Activated T-helper 2 cell treated with anti-CD3 and anti-CD28 coated beads, Interferon-gamma antibody, Interleukin-2, Interleukin-4, amounts not matched to agents 10 μg/mL and 5 μg/mL and 100 μg/mL, durations not matched to agents 14 hours and 24 hours and 36 hours (primary cell): ENCODE results near the gene URI1. TPM values are rescaled to one million over a fixed set of nuclear protein-coding genes. Genes with fewer than 3 reads are reported as not detected.
"Not testable (repeated sequence)": the region's sequence is repeated elsewhere in the genome, so short reads cannot be mapped to it uniquely, and the experiment has no call there.

Experiments
- DNase-seq: peaks from one replicate; pipeline ENCODE4 v3.0.0; 2021; ENCODE audit warnings: low spot score
- H3K27ac Mint-ChIP-seq: one replicate; pipeline ENCODE4 v1.8.0; 2021; ENCODE audit warnings: mixed read lengths
- H3K27me3 Mint-ChIP-seq: one replicate; pipeline ENCODE4 v1.8.0; 2021; ENCODE audit warnings: low read depth, mixed read lengths
- H3K36me3 Mint-ChIP-seq: one replicate; pipeline ENCODE4 v1.8.0; 2021; ENCODE audit warnings: low read depth, mixed read lengths
- H3K4me1 Mint-ChIP-seq: one replicate; pipeline ENCODE4 v1.8.0; 2021; ENCODE audit warnings: low read depth, mixed read lengths
- H3K4me3 Mint-ChIP-seq: one replicate; pipeline ENCODE4 v1.8.0; 2021; ENCODE audit warnings: low read depth, mild to moderate bottlenecking, moderate library complexity, mixed read lengths
- H3K9me3 Mint-ChIP-seq: one replicate; pipeline ENCODE4 v1.8.0; 2021; ENCODE audit warnings: mixed read lengths
- intact Hi-C: fragments of 100-400 bp; cut with micrococcal nuclease; formaldehyde crosslinking; loops from one replicate; pipeline ENCODE4 v1.15.1; 2023
- total RNA-seq: library from RNA; stranded (reverse); gene quantifications from 2 replicates; pipeline ENCODE4 v1.2.3, GENCODE V29; 2022

Gene URI1
- 55.6 and 56.8 TPM in 2 replicates for total RNA-seq

DNA sequence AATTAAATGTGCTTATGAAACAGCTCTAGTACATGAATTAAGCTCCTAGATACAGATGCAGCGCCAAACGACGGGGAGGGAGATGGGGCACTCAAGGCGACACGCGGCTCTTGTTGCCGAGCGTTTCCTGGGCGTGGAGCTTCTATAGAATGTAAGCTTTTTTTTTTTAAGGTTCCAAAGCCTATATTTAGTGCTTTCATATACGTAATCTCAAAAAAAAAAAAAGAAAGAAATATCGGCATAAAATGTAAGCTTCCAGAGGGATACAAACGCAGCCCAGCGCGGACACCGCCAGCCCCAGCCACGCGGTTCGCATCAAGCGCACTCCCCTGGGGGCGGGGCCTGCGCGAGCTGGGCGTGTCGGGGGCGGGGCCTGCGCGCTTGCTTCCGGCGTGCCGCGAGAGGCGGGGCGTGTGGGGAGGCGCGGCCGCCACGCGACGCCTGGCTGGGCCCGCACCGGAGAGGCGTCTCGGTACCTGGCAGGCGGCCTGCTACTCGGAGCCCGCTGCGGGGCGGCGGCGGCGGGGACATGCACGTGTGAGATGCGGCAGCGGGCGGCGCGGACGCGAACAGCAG is at the start of gene URI1:
Gene URI1 (plus strand): TSS at position 412 of the 576 bp plus-strand sequence. CDS start 309 bp downstream, outside the sequence.
- peaks cover 27% of the 10 kb centered on the region for H3K36me3 Mint-ChIP-seq
- H3K27me3 Mint-ChIP-seq, result no peaks in the 10 kb centered on the region
- H3K9me3 Mint-ChIP-seq, result peaks cover 12% of the 10 kb centered on the region
- peak within 1 kb of the TSS; percentile 88 for H3K27ac Mint-ChIP-seq
- H3K4me1 Mint-ChIP-seq, result peaks cover 38% of the 10 kb centered on the region
- intact Hi-C loops, result loop anchor here (1.0 to 10.0 kb wide), 4 partner anchors 98 to 337 kb away; partner anchors contain the start of genes C19orf12, PLEKHF1 and POP4
- peak; percentile 90 for DNase-seq
- H3K4me3 Mint-ChIP-seq, result peak within 1 kb of the TSS; percentile 90

GRCh38 chr19:29893606-29894284 is 48.3 kb upstream of the URI1 start:
- no peak overlapping the region for H3K27ac Mint-ChIP-seq
- no peaks in the 10 kb centered on the region for H3K4me1 Mint-ChIP-seq
- no peaks in the 10 kb centered on the region for H3K36me3 Mint-ChIP-seq
- intact Hi-C loops, result no loop called here
- H3K9me3 Mint-ChIP-seq, result no peaks in the 10 kb centered on the region
- DNase-seq, result no peak
- no peak overlapping the region for H3K4me3 Mint-ChIP-seq
- H3K27me3 Mint-ChIP-seq, result peaks cover 2% of the 10 kb centered on the region

DNA sequence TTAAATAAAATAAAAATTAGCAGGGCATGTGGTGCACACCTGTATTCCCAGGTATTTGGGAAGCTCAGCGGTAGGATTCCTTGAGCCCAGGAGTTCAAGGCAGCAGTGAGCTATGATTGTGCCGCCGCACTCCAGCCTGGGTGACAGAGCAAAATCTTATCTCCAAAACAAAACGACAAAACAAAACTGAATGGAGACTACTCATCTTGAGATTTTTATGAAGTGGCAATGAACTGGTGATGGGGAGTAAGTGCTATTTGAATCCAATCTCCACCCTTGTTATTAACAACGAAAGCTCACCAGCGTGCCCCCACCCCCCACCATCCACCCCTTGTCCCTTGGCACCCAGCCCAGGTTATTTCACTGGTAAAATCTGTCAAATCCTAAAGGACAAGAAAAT is 45.2 kb upstream of the URI1 start:
- H3K36me3 Mint-ChIP-seq, result no peaks in the 10 kb centered on the region
- H3K9me3 Mint-ChIP-seq, result no peaks in the 10 kb centered on the region
- peaks cover 2% of the 10 kb centered on the region for H3K27me3 Mint-ChIP-seq
- H3K4me1 Mint-ChIP-seq, result no peaks in the 10 kb centered on the region
- H3K4me3 Mint-ChIP-seq, result no peak overlapping the region
- H3K27ac Mint-ChIP-seq, result no peak overlapping the region
- DNase-seq, result no peak
- intact Hi-C loops, result no loop called here

DNA sequence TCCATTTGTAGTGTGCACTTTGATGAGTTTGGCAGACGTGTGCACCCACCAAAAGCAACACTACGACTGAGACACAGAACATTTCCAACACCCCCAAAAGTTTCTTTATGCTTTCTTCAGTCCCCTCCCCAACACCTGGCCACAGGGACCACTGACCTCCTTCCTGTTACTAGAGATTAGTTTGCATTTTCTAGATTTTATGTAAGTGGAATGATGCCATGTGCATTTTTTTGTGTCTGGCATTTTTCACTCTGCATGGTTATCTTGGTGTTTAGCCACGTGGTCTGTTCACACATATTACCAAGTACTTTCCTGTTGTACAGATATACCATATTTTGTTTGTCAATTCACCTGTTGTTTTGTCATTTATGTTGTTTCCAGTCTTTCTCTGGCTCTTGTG is 44.6 kb upstream of the URI1 start:
- intact Hi-C loops, result no loop called here

DNA sequence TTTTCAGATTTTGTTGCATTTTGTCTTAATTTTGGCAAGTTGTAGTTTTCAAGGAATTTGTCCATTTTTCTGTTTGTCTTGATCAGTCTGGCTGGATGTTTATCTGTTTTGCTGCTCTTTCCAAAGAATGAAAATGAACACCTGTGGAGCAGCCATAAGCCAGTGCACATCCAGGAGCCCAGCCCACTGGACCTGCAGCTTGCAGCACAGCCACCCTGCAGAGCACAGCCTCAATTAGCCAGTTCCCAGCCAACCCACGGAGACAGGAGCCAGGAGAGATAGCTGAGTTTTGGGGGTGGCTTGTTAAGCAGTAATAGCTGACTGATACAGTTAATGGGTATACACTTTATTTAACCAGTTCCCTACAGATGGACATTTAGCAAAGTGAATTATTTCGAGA is 38.0 kb upstream of the URI1 start:
- Mint-ChIP-seq H3K27ac (no peak overlapping the region), H3K36me3 (no peaks in the 10 kb centered on the region), H3K9me3 (no peaks in the 10 kb centered on the region), H3K27me3 (no peaks in the 10 kb centered on the region), H3K4me1 (no peaks in the 10 kb centered on the region), H3K4me3 (no peak overlapping the region)
- DNase-seq, result no peak
- intact Hi-C loops, result no loop called here

More for the DNA sequence above, 44.6 kb upstream of the URI1 start:
- Mint-ChIP-seq H3K27ac (no peak overlapping the region), H3K4me3 (no peak overlapping the region), H3K9me3 (no peaks in the 10 kb centered on the region), H3K27me3 (peaks cover 2% of the 10 kb centered on the region), H3K4me1 (no peaks in the 10 kb centered on the region), H3K36me3 (no peaks in the 10 kb centered on the region)
- DNase-seq, result no peak

DNA sequence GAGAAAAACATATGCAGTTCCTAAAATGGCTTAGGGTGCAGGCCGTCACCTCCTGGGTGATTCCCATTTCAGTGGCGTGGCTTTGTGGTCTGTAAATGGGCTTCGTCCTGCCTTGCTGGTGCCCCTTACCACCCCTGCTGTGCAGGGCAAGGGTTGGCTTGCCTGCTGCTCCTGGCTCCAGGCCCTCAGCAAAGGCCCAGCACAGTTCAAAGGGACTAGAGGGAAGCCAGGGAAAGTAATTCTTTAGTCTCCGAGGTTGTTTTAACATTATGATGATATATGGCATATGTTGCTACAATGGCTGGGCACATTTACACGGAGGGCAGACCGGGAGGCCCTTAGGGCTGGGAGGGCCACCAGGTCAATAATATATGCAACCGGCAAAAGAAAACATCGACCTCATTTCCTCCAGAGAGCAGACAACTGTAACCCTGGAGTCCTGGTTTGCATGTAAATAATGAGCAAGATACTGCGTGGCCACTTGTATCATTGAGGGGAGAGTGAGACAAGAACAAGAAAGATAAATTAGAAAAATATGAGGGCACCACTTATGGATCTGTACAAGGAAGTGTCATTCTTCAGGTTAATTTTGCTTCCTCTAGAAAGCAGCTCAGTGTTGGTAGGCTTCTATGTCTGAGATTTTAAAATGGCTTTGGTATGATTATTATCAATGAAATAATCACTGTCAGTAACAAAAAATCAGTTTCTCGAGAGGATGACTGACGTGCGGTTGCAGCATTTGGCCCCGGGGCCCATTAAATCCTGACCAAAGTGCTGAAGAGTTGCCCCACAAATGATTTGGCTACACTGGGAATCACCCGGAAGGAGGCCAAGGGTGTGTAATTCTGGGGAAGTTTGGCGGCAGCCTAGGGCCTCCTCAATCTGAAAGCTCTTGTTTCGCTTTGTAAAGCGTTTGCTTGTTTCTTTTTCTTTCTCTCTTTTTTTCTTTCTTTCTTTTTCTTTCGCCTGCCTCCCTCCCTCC is 32.8 kb upstream of the URI1 start:
- H3K27me3 Mint-ChIP-seq, result no peaks in the 10 kb centered on the region
- no peak overlapping the region for H3K4me3 Mint-ChIP-seq
- no peak for DNase-seq
- intact Hi-C loops, result no loop called here
- H3K9me3 Mint-ChIP-seq, result no peaks in the 10 kb centered on the region
- no peaks in the 10 kb centered on the region for H3K36me3 Mint-ChIP-seq
- no peaks in the 10 kb centered on the region for H3K4me1 Mint-ChIP-seq
- no peak overlapping the region for H3K27ac Mint-ChIP-seq

GRCh38 chr19:29914933-29915332 is 27.1 kb upstream of the URI1 start:
- Mint-ChIP-seq H3K4me1 (no peaks in the 10 kb centered on the region), H3K27ac (no peak overlapping the region), H3K27me3 (no peaks in the 10 kb centered on the region), H3K4me3 (no peak overlapping the region), H3K9me3 (no peaks in the 10 kb centered on the region), H3K36me3 (no peaks in the 10 kb centered on the region)
- no peak for DNase-seq
- intact Hi-C loops, result no loop called here

- H3K9me3 Mint-ChIP-seq, H3K27me3 Mint-ChIP-seq, DNase-seq, H3K4me3 Mint-ChIP-seq, H3K27ac Mint-ChIP-seq, H3K4me1 Mint-ChIP-seq, H3K36me3 Mint-ChIP-seq, intact Hi-C loops: not testable (repeated sequence)
These were observed 26.2 kb upstream of the URI1 start for GRCh38 chr19:29915832-29916231.

DNA sequence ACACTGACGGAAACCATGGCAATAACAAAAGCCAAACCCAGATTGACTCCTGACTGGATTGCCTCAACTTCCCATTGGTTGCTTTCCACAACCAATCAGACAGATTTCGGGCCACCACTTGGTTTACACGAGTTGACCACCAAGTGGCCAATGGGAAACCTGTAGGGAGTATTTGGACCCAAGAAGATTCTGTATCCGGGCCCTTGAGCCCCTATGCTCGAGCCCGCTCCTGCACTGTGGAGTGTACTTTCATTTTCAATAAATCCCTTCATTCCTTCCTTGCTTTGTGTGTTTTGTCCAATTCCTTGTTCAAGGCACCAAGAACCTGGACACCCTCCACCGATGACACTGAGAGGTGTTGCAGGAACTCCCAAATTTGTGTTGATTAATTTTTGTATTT is 24.1 kb upstream of the URI1 start:
- Mint-ChIP-seq H3K4me1 (no peaks in the 10 kb centered on the region), H3K9me3 (no peaks in the 10 kb centered on the region), H3K4me3 (no peak overlapping the region), H3K36me3 (no peaks in the 10 kb centered on the region), H3K27ac (no peak overlapping the region), H3K27me3 (peaks cover 2% of the 10 kb centered on the region)
- no peak for DNase-seq
- intact Hi-C loops, result no loop called here

DNA sequence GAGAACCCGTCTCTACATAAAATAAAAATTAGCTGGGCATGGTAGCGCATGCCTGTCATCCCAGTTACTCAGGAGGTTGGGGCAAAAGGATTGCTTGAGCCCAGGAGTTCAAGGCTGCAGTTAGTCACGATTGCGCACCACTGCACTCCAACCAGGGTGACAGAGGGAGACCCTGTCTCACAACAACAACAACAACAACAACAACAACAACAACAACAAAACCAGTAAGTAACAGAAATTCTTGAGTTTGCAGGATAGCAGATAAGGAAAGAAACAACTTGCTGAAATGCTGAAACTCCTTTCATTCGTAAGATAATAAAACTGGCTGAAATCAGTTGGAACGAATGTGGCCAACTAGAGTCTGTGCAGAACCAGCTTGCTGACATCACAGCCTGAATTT is 23.1 kb upstream of the URI1 start:
- intact Hi-C loops, result no loop called here
- Mint-ChIP-seq H3K36me3 (no peaks in the 10 kb centered on the region), H3K4me1 (no peaks in the 10 kb centered on the region), H3K27ac (no peak overlapping the region), H3K9me3 (no peaks in the 10 kb centered on the region), H3K4me3 (no peak overlapping the region), H3K27me3 (peaks cover 2% of the 10 kb centered on the region)
- no peak for DNase-seq

DNA sequence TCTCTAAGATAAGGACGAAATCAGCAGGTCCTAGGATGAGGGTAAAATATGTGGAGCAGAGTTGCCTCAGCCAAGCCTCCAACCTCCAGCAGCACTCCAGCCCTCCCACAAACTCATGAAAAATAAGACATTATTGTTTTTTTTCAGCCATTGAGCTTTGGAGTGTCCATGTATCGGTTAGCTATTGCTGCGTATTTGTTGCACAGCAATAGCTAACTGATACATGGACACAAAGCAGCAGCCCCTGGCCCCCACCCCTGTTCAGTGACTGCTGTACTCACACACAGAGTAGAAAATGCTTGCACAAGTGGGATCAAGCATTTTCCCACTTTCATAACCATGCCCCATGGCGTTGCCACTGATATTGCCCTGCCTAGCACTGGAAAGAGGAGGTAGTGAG is 19.1 kb upstream of the URI1 start:
- intact Hi-C loops, result no loop called here
- H3K27ac Mint-ChIP-seq, result no peak overlapping the region
- no peaks in the 10 kb centered on the region for H3K9me3 Mint-ChIP-seq
- peaks cover 2% of the 10 kb centered on the region for H3K27me3 Mint-ChIP-seq
- no peak for DNase-seq
- H3K4me3 Mint-ChIP-seq, result no peak overlapping the region
- H3K36me3 Mint-ChIP-seq, result no peaks in the 10 kb centered on the region
- H3K4me1 Mint-ChIP-seq, result no peaks in the 10 kb centered on the region

GRCh38 chr19:29923653-29924052 is 18.4 kb upstream of the URI1 start:
- no peaks in the 10 kb centered on the region for H3K36me3 Mint-ChIP-seq
- H3K4me1 Mint-ChIP-seq, result no peaks in the 10 kb centered on the region
- H3K27me3 Mint-ChIP-seq, result peaks cover 2% of the 10 kb centered on the region
- no peaks in the 10 kb centered on the region for H3K9me3 Mint-ChIP-seq
- H3K4me3 Mint-ChIP-seq, result no peak overlapping the region
- intact Hi-C loops, result no loop called here
- DNase-seq, result no peak
- H3K27ac Mint-ChIP-seq, result no peak overlapping the region

- Mint-ChIP-seq H3K36me3 (no peaks in the 10 kb centered on the region), H3K4me1 (no peaks in the 10 kb centered on the region)
These were observed 16.0 kb upstream of the URI1 start for GRCh38 chr19:29926031-29926430.

More at GRCh38 chr19:29926031-29926430, 16.0 kb upstream of the URI1 start:
- no peak overlapping the region for H3K27ac Mint-ChIP-seq
- H3K4me3 Mint-ChIP-seq, result no peak overlapping the region
- DNase-seq, result no peak
- intact Hi-C loops, result no loop called here
- peaks cover 2% of the 10 kb centered on the region for H3K27me3 Mint-ChIP-seq
- H3K9me3 Mint-ChIP-seq, result no peaks in the 10 kb centered on the region
